NB4 (cell line): ENCODE results near the gene HTRA1.

Source experiments
- CTCF ChIP-seq: IDR thresholded peaks from one replicate; pipeline ENCODE4 v1.5.1; 2012; ENCODE audit warnings: low read depth, low read length
- MAX ChIP-seq: IDR thresholded peaks from 2 replicates; pipeline ENCODE4 v1.6.1; 2011; ENCODE audit warnings: low read depth, low read length
- POLR2A ChIP-seq: IDR thresholded peaks from 2 replicates; pipeline ENCODE4 v1.6.1; 2011; ENCODE audit warnings: mild to moderate bottlenecking; ENCODE audit not compliant: insufficient read length; ENCODE audit errors: extremely low read depth

- TF ChIP-seq CTCF (no peak), POLR2A (no peak), MAX (no peak)
These were observed 15.9 kb upstream of the HTRA1 start for GRCh38 chr10:122445469-122445868.
